Measurements from ENCODE around the gene SMARCA4. TPM values are rescaled to one million over a fixed set of nuclear protein-coding genes. Genes with fewer than 3 reads are reported as not detected.

Gene SMARCA4
- total RNA-seq, 1 experiment from 2014 or later: 105 TPM

DNA sequence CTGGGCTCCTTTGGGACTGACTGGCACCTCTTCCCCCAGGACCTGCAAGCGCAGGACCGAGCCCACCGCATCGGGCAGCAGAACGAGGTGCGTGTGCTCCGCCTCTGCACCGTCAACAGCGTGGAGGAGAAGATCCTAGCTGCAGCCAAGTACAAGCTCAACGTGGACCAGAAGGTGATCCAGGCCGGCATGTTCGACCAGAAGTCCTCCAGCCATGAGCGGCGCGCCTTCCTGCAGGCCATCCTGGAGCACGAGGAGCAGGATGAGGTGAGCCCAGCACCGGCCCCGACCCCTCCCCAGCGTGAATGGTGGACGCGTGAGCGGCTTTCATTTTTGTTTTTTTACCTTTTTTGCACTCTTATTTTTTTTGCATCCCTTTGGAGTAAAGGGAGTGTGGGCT is 72.4 kb downstream of the SMARCA4 start:
- DNase-seq (ENCODE audit: low read depth): no peak

DNA sequence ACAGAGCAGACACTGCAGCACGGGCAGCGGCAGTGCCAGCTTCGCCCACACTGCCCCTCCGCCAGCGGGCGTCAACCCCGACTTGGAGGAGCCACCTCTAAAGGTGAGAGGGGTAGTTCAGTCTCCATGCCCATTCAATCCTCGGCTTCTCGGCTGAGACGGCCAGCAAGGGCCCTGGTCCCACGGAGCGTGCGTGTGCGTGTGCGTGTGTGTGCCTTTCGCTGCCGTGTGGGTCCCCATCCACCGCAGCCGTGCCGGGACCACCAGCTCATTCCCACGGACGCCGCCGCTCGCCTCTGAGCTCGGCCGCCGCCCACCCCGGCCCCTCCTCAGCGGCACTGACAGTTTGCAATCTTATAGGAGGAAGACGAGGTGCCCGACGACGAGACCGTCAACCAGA is 72.9 kb downstream of the SMARCA4 start:
- DNase-seq (ENCODE audit: low read depth): no peak

DNA sequence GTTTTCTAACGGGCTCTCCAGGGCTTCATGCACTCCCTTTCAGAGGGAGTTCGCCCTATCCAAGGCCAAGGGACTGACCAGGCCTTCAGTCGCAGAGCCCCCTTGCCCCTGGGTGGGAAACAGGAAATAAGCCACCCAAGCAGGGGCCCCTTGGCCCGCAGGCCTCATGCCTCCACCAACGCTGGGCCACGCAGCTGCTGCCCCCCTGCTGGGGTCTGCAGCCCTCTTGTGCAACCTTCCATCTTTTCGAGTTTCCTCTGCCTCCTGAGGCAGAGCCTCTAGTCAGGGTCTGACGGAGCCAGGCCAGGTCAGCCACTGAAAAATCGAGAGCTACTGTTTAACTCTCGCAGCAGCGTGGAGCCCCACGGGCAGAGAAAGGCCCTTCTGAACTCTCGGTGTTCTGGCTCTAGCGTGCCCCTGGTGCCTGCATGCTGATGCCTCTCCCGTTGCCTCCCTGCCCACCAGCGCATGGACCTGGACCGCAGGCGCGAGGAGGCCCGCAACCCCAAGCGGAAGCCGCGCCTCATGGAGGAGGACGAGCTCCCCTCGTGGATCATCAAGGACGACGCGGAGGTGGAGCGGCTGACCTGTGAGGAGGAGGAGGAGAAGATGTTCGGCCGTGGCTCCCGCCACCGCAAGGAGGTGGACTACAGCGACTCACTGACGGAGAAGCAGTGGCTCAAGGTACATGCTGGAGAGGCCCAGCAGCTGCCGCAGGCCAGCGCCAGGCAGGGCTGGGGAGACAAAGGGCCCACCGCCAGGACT is 73.8 kb downstream of the SMARCA4 start:
- DNase-seq (ENCODE audit: low read depth): no peak

DNA sequence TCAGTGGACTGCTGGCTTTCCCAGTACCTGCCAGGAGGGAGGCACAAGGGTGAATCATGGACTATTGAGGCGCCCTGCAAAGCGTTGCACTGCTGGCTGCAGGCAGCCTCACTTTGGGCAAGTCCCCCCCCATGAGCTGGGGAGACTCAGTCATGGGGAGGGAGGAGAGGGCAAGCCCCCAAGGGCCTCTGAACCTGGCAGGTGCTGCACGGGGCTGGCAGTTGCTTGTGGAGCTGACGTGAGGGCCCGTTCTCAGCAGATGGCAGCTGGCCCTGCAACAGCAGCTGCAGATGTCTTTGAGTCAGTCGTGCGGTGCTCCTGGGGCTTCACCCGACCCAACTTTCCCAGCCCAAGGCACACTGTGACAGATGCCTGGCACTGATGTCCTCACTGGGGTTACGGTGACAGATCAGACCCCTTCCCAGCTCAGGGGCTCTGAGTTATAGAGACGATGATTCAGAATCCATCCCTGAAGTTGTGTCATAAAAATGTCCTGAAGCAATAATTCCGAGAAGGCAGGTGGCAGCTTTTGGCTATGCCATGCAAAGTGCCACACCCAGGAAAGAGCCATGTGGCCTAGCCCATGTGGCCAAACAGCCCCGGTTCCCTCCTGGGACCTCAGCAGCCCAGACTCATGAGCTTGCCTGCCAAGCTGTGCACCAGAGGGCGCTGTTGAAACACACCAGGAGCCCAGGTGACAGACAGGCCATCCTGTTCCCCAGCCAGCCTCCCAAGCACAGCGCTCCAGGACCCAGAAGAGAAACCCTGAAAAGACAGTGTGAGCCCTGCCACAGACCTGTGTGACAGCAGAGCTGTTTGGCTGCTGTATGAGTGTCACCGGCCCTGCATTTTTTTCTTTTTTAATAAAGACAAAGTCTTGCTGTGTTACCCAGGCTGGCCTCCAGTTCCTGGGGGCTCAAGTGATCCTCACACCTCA is 74.9 kb downstream of the SMARCA4 start:
- DNase-seq (ENCODE audit: low read depth): peak; percentile 97

DNA sequence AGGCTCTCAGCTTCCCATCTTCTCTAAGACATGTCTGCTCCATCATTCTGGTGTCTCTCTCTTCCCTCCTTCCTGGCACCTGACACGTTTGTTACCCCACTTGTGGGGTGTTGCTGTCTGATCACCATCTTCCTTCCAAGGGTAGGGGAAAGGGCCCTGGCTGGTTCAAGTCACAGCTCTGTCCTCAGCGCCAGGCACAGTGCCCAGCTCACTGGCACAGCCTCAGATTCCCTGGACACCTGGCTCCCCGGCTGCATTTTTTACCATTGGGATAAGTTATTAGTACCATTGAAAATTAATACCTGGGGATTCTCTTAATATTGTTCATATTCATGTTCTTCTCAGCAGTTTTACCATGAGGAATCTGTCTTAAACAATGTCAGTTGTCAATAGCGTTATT is 77.7 kb downstream of the SMARCA4 start:
- no peak for DNase-seq (ENCODE audit: low read depth)

DNA sequence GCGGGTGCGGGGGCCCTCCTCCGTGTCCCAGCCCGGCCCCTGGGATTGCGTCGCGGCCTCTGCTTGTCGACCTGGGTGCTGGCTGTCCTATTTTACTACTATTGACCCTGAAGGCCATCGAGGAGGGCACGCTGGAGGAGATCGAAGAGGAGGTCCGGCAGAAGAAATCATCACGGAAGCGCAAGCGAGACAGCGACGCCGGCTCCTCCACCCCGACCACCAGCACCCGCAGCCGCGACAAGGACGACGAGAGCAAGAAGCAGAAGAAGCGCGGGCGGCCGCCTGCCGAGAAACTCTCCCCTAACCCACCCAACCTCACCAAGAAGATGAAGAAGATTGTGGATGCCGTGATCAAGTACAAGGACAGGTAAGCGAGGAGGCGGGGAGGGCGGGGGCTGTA is 80.4 kb downstream of the SMARCA4 start:
- no peak for DNase-seq (ENCODE audit: low read depth)

DNA sequence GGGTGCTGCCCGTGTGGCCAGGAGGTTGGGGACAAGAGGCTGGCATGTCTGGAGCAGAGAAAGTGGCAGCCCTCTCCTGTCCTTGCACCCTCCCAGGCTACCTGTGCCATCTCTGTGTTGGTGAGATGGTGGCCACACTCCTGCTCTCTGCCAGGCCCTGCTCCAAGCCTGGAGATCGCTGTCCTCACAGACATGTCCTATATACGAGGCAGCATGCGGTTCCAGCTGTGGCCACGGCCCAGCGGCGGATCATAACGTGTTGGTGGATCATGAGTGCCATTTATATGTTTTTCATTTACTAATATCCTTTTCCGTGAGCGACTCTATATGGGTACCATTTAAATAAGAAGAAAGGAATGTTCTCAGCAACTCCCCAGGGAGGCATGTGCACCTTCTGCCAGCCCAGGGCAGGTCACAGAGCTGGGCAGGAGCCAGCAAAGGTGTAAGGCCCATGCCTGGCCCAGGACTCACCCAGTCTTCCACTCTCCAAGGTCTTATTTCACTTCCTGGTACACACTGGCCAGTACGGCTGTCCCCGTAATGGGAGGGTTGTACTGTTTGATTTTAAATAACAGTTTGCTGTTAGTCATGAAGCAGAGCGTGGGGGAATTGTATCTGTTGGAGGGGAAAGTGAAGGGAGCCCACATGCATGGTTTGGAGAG is 81.3 kb downstream of the SMARCA4 start:
- no peak for DNase-seq (ENCODE audit: low read depth)

DNA sequence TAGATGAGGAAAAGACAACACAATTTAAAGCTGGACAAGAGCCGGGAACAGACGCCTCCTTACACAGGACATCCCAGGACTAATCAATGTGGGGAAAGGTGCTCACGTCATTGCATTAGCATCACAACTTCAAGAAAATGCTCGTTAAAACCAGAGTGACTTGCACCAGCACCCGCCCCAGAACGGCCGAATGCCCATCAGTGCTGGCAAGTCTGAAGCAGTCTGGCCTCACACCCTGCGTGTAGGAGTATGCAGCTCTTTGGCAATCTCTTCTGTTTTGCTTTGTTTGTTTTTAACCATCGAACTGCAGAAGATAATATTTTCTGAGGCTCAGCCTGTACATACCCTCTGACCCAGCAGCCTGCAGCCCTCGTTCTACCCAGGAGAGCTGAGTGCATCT is 83.6 kb downstream of the SMARCA4 start:
- no peak for DNase-seq (ENCODE audit: low read depth)

DNA sequence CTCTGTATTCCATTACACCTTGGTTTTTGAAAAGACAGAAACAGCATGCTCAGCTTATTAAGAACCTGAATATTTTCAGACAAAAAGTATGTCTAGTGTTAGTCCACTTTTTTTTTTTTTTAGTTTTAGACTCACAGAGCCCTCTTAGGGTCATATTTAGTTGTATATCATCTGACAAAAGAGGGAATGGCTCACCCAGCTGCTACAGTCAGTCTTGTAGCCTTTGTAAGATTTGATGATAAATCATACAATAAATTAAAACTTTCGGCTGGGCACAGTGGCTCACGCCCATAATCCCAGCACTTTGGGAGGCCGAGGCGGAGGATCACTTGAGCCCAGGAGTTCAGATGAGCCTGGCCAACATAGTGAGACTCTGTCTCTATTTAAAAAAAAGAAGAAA is 84.7 kb downstream of the SMARCA4 start:
- peak; percentile 66 for DNase-seq (ENCODE audit: low read depth)

DNA sequence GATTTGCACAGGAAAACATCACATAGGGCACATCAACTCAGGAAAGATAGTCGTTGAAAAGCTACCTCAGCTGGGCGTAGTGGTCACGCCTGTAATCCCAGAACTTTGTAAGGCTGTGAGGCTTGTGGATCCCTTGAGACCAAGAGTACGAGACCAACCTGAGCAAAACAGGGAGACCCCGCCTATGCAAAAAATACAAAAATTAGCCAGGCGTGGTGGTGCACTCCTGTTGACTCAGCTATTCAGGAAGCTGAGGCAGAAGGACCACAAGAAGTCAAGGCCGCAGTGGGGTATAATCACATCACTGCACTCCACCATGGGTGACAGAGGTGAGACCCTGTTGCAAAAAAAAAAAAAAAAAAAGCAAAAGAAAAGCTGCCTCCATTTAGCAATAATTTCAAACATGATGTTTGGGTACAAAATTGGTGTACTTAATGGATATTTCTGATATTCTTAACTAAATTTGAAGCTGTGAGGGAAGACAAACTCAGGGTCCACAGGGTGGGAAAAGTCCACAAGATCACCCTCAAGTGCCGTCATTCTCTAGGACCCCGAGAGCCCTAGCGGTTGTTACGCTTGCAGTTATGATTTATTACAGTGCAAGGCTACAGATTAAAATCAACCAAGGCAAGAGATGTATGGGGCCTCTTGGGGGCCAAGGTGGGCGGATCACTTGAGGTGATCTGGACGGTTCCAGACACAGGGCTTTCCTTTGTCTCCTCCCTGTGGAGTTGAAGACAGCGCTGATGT is 86.0 kb downstream of the SMARCA4 start:
- DNase-seq (ENCODE audit: low read depth): no peak

DNA sequence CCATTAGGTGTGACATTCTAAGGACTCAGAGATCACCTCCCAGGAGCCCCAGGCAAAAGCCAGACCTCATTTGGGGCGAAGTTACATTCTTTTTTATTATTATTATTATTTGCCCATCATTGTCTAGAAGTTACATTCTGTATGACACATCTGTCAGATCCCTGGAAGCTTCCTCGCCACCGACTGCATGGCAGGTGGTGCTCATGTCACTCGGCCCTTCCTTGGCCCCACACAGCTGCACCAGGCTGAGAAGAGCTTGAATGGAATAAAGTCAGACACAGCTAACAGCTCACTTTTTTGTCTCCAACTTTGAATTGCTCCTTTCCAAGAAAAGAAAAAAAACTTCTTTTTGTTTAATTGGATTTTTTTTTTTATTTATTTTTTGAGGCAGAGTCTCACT is 87.0 kb downstream of the SMARCA4 start:
- peak; percentile 28 for DNase-seq (ENCODE audit: low read depth)

DNA sequence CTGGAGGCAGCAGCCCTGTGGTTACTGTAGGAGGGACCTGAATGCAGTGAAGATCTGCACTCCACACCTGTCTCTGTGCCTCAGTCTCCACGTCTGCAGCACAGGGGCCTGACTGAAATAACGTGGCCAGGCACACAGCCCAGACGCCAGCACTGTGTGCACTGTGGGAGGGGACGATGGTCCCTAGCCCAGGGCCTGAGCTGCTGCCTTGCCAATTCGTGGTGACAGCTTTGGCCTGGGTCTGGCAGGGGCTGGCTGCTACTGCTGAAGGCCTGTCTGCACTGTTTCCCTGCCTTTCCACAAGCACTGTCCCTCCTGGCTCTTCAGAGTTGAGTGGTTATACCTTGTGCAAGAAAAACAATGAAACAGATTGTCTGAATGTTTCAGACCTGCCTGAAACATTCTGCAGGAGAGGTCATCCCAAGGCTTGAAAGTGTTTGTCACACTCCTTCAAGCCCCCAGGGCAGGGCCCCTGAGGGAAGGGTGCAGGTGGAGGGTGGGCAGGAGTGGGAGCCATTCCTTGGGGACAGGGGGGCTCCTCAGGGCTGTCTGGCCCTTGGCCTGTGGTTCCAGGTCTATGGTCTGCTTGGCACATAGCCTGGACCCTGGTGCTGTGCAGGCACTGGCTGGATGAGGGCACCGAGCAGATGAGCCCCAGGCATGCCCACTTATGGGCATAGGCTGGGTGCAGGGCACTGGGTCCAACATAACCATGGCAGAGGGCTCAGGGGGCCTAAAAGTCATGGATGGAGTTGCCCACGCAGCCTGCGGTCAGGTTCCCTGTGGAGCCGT is 89.7 kb downstream of the SMARCA4 start:
- no peak for DNase-seq (ENCODE audit: low read depth)

DNA sequence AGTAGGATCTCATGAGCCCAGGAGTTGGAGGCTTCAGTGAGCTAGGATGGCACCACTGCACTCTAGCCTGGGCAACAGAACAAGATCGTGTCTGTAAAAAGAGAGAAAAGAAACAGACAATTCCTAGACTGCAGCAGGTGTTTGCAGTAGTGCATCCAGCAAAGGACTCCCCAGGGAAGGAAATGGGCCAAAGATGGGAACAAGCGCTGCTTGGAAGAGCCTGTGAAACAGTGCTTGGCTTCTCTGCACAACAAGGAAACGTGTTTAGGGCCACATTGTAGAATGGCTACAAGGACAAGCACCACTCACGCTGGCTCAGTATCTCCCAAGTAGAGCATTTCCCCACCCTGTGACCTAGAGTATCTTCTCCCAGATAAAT is 93.0 kb downstream of the SMARCA4 start:
- no peak for DNase-seq (ENCODE audit: low read depth)

DNA sequence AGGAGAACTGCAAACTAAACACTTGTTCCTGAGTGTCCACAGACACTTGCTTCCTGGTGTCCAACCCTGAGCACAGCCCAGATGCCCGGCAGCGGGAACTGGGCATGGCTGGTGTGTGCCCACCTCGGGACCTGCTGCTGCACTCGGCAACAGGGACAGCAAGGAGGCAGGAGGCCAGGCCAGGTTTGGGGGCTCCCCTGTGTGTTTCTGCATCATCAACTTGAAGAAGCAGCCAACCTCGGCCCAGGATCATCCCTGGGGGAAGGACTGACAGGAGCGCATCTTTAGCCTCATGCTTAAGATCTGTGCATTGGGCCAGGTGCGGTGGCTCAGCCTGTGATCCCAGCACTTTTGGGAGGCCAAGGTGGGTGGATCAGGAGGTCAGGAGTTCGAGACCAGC is 93.4 kb downstream of the SMARCA4 start:
- no peak for DNase-seq (ENCODE audit: low read depth)

DNA sequence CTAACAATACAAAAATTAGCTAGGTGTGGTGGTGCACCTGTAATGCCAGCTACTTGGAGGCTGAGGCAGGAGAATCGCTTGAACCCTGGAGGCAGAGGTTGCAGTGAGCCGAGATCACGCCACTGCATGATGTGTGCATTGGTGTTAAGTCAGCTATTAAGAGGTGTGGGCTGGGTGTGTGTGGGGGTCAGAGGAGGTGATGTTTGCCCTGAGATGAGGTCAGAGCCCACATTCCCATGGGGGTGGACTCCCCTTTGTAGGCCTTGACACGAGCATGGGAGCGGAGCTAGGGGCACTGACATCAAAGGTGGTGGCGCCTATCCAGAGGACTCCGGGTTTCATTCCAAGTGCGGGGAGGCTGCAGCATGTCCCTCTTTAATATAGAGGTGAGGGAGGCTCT is 93.8 kb downstream of the SMARCA4 start:
- no peak for DNase-seq (ENCODE audit: low read depth)

DNA sequence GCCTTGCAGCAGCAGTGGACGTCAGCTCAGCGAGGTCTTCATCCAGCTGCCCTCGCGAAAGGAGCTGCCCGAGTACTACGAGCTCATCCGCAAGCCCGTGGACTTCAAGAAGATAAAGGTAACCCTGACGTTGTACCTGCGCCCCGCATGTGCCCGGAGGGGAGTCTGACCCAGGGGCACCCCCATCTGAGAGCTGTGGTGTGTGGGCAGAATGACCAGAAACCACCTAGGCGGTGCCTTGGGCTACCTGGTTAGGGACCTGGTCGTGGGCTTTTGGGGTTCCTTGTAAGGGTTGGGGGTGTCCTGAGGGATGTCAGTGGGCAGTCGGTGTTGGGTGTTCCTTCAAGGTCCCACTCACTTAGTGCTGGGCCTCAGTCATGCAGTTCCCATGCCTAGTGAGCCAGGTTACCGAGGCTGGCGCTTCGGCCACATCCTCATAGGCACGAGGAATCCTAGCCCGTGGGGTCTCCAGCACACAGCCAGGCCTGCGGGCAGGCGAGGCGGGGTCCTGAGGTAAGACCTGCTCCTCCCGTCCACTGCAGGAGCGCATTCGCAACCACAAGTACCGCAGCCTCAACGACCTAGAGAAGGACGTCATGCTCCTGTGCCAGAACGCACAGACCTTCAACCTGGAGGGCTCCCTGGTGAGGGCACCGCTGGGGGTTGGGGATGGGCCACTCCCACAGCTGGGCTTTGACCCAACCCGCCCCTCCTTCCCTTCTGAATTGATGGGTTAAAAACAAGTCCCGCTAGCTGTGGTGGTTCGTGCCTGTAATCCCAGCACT is 97.6 kb downstream of the SMARCA4 start:
- no peak for DNase-seq (ENCODE audit: low read depth)

DNA sequence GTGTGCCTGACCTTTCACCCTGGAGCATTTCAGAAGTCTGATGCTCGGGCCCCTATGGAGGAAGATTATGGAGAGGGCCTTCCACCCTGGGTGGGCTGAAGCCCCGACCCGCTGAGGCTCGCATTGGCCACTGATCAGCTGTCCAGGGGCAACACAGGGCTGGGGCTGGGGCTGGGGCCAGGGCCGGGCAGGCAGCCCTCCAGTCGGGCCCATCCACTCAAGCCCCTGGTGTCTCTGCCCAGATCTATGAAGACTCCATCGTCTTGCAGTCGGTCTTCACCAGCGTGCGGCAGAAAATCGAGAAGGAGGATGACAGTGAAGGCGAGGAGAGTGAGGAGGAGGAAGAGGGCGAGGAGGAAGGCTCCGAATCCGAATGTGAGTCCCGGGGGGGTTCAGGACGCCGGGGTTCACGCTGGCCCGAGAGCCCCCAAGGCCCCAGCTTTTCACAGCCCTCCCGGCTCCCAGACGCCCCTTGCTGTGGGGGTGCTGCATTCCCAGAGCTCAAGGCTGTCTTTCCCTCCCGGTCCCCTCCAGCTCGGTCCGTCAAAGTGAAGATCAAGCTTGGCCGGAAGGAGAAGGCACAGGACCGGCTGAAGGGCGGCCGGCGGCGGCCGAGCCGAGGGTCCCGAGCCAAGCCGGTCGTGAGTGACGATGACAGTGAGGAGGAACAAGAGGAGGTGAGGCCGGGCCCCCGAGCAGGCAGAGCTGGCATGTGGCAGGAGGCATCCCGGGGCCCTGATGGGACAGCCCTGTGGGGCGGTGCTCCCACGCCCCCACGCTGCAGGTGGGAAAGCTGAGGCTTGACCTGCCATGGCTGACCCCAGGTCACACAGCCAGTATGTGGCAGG is 98.9 kb downstream of the SMARCA4 start:
- no peak for DNase-seq (ENCODE audit: low read depth)

DNA sequence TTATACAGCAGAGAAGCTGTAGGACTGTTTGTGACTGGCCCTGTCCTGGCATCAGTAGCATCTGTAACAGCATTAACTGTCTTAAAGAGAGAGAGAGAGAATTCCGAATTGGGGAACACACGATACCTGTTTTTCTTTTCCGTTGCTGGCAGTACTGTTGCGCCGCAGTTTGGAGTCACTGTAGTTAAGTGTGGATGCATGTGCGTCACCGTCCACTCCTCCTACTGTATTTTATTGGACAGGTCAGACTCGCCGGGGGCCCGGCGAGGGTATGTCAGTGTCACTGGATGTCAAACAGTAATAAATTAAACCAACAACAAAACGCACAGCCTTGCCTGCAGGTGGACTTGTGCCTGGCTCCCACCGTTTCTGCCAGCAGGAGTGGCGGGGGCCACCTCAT is 101.1 kb downstream of the SMARCA4 start:
- DNase-seq (ENCODE audit: low read depth): no peak

DNA sequence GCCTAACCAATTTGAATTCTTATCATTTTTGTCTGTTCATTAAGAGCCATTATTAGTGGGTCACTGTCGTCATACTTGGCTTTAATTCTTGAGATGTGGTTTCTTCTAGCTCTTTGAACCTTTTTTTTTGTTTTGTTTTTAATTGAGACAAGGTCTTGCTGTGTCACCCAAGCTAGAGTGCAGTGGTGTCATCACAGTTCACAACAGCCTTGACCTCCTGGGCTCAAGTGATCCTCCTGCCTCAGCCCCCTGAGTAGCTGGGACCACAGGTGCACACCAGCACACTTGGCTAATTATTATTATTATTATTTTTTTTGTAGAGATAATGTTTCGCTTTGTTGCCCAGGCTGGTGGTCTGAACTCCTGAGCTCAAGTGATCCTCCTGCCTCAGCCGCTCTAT is 102.6 kb downstream of the SMARCA4 start:
- no peak for DNase-seq (ENCODE audit: low read depth)

Data from LHCN-M2 (cell line).